Vagina (tissue), 2 donors: ENCODE data around the gene VWA1.

Source experiments
- POLR2A ChIP-seq, 2 donors: fragments of 450-650 bp; IDR thresholded peaks; one replicate each; pipeline ENCODE4 v1.6.1; 2017; ENCODE audit warnings: antibody characterized with exemption in 2 of 2, mild to moderate bottlenecking in 2 of 2, moderate library complexity in 2 of 2
- POLR2AphosphoS5 ChIP-seq, 2 donors: sonication (generic); formaldehyde crosslinking; IDR thresholded peaks; one replicate each; pipeline ENCODE4 v1.9.0; 2017; ENCODE audit warnings: antibody characterized with exemption in 2 of 2, mild to moderate bottlenecking in 2 of 2, low read depth in 1 of 2; ENCODE audit not compliant: insufficient read depth in 1 of 2

GRCh38 chr1:1435106-1435903 lies at the start of gene VWA1:
- peak in 1 of 2 donors; percentile 64 for TF ChIP-seq POLR2AphosphoS5 (IDR thresholded peaks at IDR 0.05; ENCODE audit: insufficient read depth in 1 of 2, low read depth in 1 of 2)
- peak in 1 of 2 donors; percentile 24 for TF ChIP-seq POLR2A (IDR thresholded peaks at IDR 0.05)
